Kidney (tissue), 14 donors: ENCODE results near the gene DIPK1A. TPM values are rescaled to one million over a fixed set of nuclear protein-coding genes. Genes with fewer than 3 reads are reported as not detected.

Experiments used
- DNase-seq, 5 donors: peaks; one replicate each; pipeline ENCODE4 v3.0.0-alpha.2; 2013 to 2020
- FAIRE-seq: peaks from 2 replicates; lab custom pipeline; 2012; peaks lifted over from hg19 to GRCh38; lab: Jason Lieb, UNC
- H3K27ac ChIP-seq, 2 donors: one replicate each; pipeline ENCODE4 v1.7.0; 2013; ENCODE audit warnings: low read depth in 2 of 2, low read length in 2 of 2, inconsistent platforms in 1 of 2
- H3K27me3 ChIP-seq: one replicate; pipeline ENCODE4 v1.7.1; 2013; ENCODE audit warnings: low read length, inconsistent platforms; ENCODE audit not compliant: control insufficient read depth, insufficient read depth
- H3K36me3 ChIP-seq, 3 donors: one replicate each; pipeline versions ENCODE4 v1.7.0 to v1.7.1; 2013; ENCODE audit warnings: low read length in 3 of 3, control low read depth in 1 of 3, inconsistent platforms in 1 of 3; ENCODE audit not compliant: insufficient read depth in 3 of 3, control insufficient read depth in 2 of 3
- H3K4me1 ChIP-seq, 3 donors: one replicate each; pipeline versions ENCODE4 v1.7.0 to v1.7.1; 2013; ENCODE audit warnings: low read length in 3 of 3, inconsistent platforms in 1 of 3, low read depth in 1 of 3; ENCODE audit not compliant: control insufficient read depth in 2 of 3, insufficient read depth in 2 of 3
- H3K4me3 ChIP-seq, 3 donors: one replicate each; pipeline versions ENCODE4 v1.7.0 to v1.8.1; 2013; ENCODE audit warnings: low read length in 3 of 3, control low read depth in 1 of 3, inconsistent platforms in 1 of 3
- H3K9ac ChIP-seq, 3 donors: one replicate each; pipeline versions ENCODE4 v1.7.0 to v1.7.1; 2013; ENCODE audit warnings: low read length in 3 of 3, control low read depth in 1 of 3, inconsistent platforms in 1 of 3
- H3K9me3 ChIP-seq, 3 donors: one replicate each; pipeline versions ENCODE4 v1.7.0 to v1.7.1; 2013; ENCODE audit warnings: low read length in 3 of 3, control low read depth in 1 of 3, inconsistent platforms in 1 of 3; ENCODE audit not compliant: control insufficient read depth in 2 of 3, insufficient read depth in 1 of 3
- CTCF ChIP-seq: IDR thresholded peaks from 3 replicates; pipeline ENCODE4 v1.5.1; 2012; ENCODE audit warnings: mild to moderate bottlenecking, moderate library complexity, borderline replicate concordance; ENCODE audit not compliant: insufficient read depth; ENCODE audit errors: extremely low read depth
- intact Hi-C: fragments of 100-400 bp; cut with DNase I; formaldehyde crosslinking; loops from one replicate; pipeline ENCODE4 v1.11.1; 2022
- polyA plus RNA-seq: library from polyadenylated mRNA; stranded (reverse); fragments of 350-450 nt; fragmentation: Illumina TruSeq; extraction: RNeasy Lipid Tissue Mini Kit (QIAGEN cat#74804); gene quantifications from one replicate; pipeline ENCODE4 v1.2.3, GENCODE V29; 2014; ENCODE audit warnings: low read depth, low replicate concordance; ENCODE audit not compliant: insufficient read depth
- total RNA-seq: library from RNA; stranded (reverse); fragmentation: NEBNext Ultra II Directional; extraction: Animal tissue kit (Norgen Biotek cat#: 25700); gene quantifications from one replicate; pipeline ENCODE4 v1.2.1, GENCODE V29; 2021
- donor health status: control.
- donor health status: control.
- donor health status: control.
- donor health status: control.
- donor health status: control.
- donor health status: DM: yes; HTN: yes; CAD: no.
- donor health status: Normal renal cell carcinoma (clear cell type).

Gene DIPK1A
- total and polyA plus RNA-seq, 2 donors from 2014 or later: 4.0 to 6.1 TPM

DNA sequence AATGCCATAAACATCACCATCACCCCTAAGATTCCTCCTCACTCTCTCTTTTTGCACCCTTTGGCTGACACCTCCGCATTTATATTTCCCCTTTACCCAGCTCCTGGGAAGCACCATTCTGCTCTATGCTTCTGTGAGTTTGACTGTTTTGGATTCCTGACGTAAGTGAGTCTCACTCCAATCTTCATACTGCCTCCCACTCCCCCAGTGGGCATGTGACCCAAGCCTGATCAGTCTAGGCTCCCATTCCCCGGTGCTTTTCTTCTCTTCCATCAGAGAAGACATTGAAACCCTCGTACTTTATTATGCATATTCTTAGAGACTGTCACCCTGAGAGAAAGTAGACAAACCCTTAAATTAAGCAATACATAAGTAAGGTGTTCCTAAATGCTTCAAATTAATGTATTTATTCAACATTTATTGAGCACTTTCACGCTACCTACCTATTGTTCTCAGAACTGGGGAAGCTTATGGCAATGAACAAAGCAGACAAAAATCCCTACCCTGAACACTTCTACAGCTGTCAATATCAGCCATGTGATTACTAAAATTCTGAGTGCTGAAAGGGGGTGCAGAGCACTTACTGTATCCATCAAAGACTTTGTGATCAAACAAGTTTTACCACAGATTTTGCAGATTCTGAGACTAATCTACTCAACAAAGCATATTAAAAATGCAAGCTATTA is 43.4 kb upstream of the DIPK1A start:
- H3K9ac ChIP-seq: no peak overlapping the region
- intact Hi-C loops: no loop called here
- FAIRE-seq: no peak

DNA sequence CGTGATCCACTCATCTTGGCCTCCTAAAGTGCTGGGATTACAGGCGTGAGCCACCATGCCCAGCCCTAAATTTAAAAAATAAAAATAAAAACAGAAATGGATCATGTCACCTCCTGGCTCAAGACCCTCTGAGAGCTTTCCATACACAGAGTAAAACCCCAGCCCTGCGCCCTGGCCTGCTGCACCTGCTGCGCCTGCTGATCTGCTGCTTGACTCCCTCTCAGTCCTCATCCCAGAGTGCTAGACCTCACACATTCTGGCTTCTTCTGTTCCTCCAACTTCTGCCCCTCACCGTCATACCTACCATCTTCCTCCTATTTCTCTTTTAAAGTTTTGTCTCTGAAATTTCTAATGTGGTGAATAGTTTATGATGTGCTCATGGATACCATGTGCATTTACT is 42.7 kb upstream of the DIPK1A start:
- TF ChIP-seq CTCF: no peak
- intact Hi-C loops: no loop called here
- Histone ChIP-seq H3K9ac (no peak overlapping the region), H3K4me1 (peaks cover 0 to 2% (median 0%) of the 10 kb centered on the region in 3 donors), H3K27me3 (no peaks in the 10 kb centered on the region), H3K36me3 (no peaks in the 10 kb centered on the region), H3K9me3 (no peaks in the 10 kb centered on the region), H3K27ac (no peak overlapping the region), H3K4me3 (no peak overlapping the region)
- FAIRE-seq (no peak), DNase-seq (no peak)

More for the DNA sequence above, 43.4 kb upstream of the DIPK1A start:
- H3K4me3 ChIP-seq: no peak overlapping the region
- no peaks in the 10 kb centered on the region for H3K27me3 ChIP-seq
- no peak overlapping the region for H3K27ac ChIP-seq
- no peaks in the 10 kb centered on the region for H3K36me3 ChIP-seq
- H3K9me3 ChIP-seq: no peaks in the 10 kb centered on the region
- no peak for DNase-seq
- peaks cover 0 to 2% (median 0%) of the 10 kb centered on the region in 3 donors for H3K4me1 ChIP-seq
- no peak for TF ChIP-seq CTCF

GRCh38 chr1:93002781-93003180 is 41.5 kb upstream of the DIPK1A start:
- Histone ChIP-seq H3K9ac (no peak overlapping the region), H3K4me1 (peaks cover 0 to 2% (median 0%) of the 10 kb centered on the region in 3 donors), H3K27ac (no peak overlapping the region), H3K36me3 (no peaks in the 10 kb centered on the region), H3K9me3 (no peaks in the 10 kb centered on the region), H3K4me3 (no peak overlapping the region), H3K27me3 (no peaks in the 10 kb centered on the region)
- DNase-seq (no peak), FAIRE-seq (no peak)
- no peak for TF ChIP-seq CTCF
- intact Hi-C loops: no loop called here

DNA sequence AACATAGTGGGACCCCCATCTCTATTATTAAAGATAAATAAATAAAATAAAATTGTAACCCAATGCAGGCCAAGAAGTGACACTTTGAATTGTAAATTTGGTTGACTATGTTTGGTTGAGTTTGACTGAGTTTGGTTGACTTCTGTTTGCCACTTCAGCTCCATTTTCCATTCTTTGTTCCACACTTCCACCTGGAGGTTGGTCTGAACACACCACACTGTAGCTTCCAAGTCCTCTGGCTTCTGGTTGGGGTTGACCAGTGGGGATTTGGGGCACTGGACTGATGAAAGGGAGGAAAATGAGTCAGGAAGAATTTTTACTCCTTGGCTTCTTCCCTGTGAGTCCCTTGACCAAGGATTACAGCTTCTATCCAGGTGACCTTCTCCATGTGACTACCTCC is 40.6 kb upstream of the DIPK1A start:
- Histone ChIP-seq H3K36me3 (no peaks in the 10 kb centered on the region), H3K9ac (no peak overlapping the region), H3K9me3 (no peaks in the 10 kb centered on the region), H3K27me3 (no peaks in the 10 kb centered on the region), H3K27ac (no peak overlapping the region), H3K4me1 (peaks cover 0 to 2% (median 0%) of the 10 kb centered on the region in 3 donors), H3K4me3 (no peak overlapping the region)
- FAIRE-seq: no peak
- TF ChIP-seq CTCF: no peak
- no peak for DNase-seq
- intact Hi-C loops: no loop called here
